Skeletal muscle tissue (tissue), 4 donors: ENCODE results near the gene EMP3. TPM values are rescaled to one million over a fixed set of nuclear protein-coding genes. Genes with fewer than 3 reads are reported as not detected.
"Not testable (repeated sequence)": the region's sequence is repeated elsewhere in the genome, so short reads cannot be mapped to it uniquely, and the experiment has no call there.

Experiments
- H3K27ac ChIP-seq: one replicate; pipeline ENCODE4 v1.7.0; 2013; ENCODE audit warnings: mild to moderate bottlenecking, low read depth, low read length, inconsistent platforms
- H3K27me3 ChIP-seq, 3 donors: one replicate each; pipeline ENCODE4 v1.7.0; 2013; ENCODE audit warnings: low read length in 3 of 3; ENCODE audit not compliant: control insufficient read depth in 3 of 3, insufficient read depth in 3 of 3
- H3K36me3 ChIP-seq, 3 donors: one replicate each; pipeline ENCODE4 v1.7.0; 2013; ENCODE audit warnings: low read length in 3 of 3; ENCODE audit not compliant: control insufficient read depth in 3 of 3, insufficient read depth in 3 of 3
- H3K4me1 ChIP-seq, 3 donors: one replicate each; pipeline ENCODE4 v1.7.0; 2013; ENCODE audit warnings: low read length in 3 of 3, mild to moderate bottlenecking in 3 of 3; ENCODE audit not compliant: control insufficient read depth in 3 of 3, insufficient read depth in 3 of 3
- H3K4me3 ChIP-seq, 3 donors: one replicate each; pipeline ENCODE4 v1.7.0; 2013; ENCODE audit warnings: low read length in 3 of 3
- H3K9ac ChIP-seq, 3 donors: one replicate each; pipeline ENCODE4 v1.7.0; 2013; ENCODE audit warnings: low read length in 3 of 3, mild to moderate bottlenecking in 3 of 3, moderate library complexity in 2 of 3, low read depth in 1 of 3
- H3K9me3 ChIP-seq, 3 donors: one replicate each; pipeline ENCODE4 v1.7.0; 2013; ENCODE audit warnings: low read length in 3 of 3; ENCODE audit not compliant: control insufficient read depth in 3 of 3
- total RNA-seq: library from RNA; depleted of rRNA; stranded (reverse); fragments of >200 nt; gene quantifications from one replicate; pipeline ENCODE4 v1.2.3, GENCODE V29; 2014
- donor health status: Osteomylitis.

Gene EMP3
- total RNA-seq, 1 donor from 2014 or later = 72.5 TPM

- H3K4me3 ChIP-seq = no peak overlapping the region
- H3K4me1 ChIP-seq = peaks cover 3 to 17% (median 9%) of the 10 kb centered on the region in 3 donors
- H3K36me3 ChIP-seq = no peaks in the 10 kb centered on the region
- H3K27ac ChIP-seq = no peak overlapping the region
- H3K9ac ChIP-seq = no peak overlapping the region
- no peaks in the 10 kb centered on the region for H3K9me3 ChIP-seq
- H3K27me3 ChIP-seq = no peaks in the 10 kb centered on the region
These were observed 14.0 kb upstream of the EMP3 start for GRCh38 chr19:48311384-48311783.

- Histone ChIP-seq H3K4me3 (no peak overlapping the region), H3K27ac (no peak overlapping the region), H3K9me3 (no peaks in the 10 kb centered on the region), H3K4me1 (peaks cover 6 to 9% (median 7%) of the 10 kb centered on the region in 3 donors), H3K36me3 (no peaks in the 10 kb centered on the region), H3K27me3 (no peaks in the 10 kb centered on the region), H3K9ac (no peak overlapping the region)
These were observed 9.6 kb upstream of the EMP3 start for GRCh38 chr19:48315712-48316111.

DNA sequence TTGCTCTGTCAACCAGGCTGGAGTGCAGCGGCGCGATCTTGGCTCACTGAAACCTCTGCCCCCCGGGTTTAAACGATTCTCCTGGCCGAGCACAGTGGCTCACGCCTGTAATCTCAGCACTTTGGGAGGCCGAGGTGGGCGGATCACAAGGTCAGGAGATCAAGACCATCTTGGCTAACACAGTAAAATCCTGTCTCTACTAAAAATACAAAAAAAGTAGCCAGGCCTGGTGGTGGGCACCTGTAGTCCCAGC, 7.7 kb upstream of the EMP3 start:
- not testable (repeated sequence) for H3K4me3 ChIP-seq, H3K9me3 ChIP-seq, H3K36me3 ChIP-seq, H3K27ac ChIP-seq, H3K27me3 ChIP-seq, H3K9ac ChIP-seq
- peaks cover 14 to 21% (median 20%) of the 10 kb centered on the region in 3 donors for H3K4me1 ChIP-seq

- no peak overlapping the region for H3K27ac ChIP-seq
These were observed 6.9 kb upstream of the EMP3 start for GRCh38 chr19:48318286-48318987.

DNA sequence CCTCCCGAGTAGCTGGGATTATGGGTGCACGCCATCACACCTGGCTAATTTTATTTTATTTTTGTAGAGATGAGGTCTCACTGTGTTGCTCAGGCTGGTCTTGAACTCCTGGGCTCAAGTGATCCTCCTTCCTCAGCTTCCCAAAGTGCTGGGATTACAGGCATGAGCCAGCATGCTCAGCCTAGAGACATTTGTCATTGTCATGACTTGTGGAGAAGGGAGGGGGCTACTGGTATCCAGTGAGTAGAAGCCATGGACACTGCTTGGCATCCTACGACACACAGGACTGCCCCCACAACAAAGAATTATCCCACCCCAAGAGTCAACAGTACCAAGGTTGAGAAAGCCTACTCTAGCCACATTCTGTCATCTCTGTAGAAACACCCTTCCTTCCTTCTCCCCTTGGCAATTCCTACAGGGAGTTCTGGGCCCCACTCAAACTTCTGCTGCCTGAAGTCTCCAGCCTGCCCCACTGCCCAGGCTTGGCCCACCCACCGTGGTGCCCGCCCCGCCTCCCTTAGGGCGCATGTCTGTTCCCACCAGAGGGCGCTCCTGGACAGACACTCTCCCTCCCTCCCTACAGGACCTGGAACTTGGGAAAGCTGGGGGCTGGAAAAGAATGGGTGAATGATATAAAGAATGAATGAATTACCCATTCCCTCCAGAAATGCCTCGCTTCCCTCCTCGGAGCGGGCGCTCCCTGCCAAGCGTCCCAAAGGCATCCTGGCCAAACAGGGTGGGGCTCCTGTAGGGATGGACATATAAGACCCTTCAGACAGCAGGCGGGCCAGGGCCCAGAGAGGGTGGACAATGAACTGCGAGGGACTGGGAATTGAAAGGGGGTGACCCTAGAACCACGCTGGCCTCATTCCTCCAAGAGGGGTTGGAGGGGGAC, 5.5 kb upstream of the EMP3 start:
- Histone ChIP-seq H3K4me1 (peaks cover 15 to 20% (median 18%) of the 10 kb centered on the region in 3 donors), H3K9me3 (no peaks in the 10 kb centered on the region), H3K9ac (no peak overlapping the region), H3K27me3 (no peaks in the 10 kb centered on the region), H3K4me3 (no peak overlapping the region), H3K27ac (peak overlapping the region; percentile 19), H3K36me3 (no peaks in the 10 kb centered on the region)

More at GRCh38 chr19:48318286-48318987, 6.9 kb upstream of the EMP3 start:
- Histone ChIP-seq H3K9me3 (no peaks in the 10 kb centered on the region), H3K4me1 (peaks cover 15 to 21% (median 20%) of the 10 kb centered on the region in 3 donors), H3K36me3 (no peaks in the 10 kb centered on the region), H3K27me3 (no peaks in the 10 kb centered on the region), H3K4me3 (no peak overlapping the region), H3K9ac (no peak overlapping the region)

GRCh38 chr19:48321372-48321621, 4.1 kb upstream of the EMP3 start:
- no peaks in the 10 kb centered on the region for H3K9me3 ChIP-seq

DNA sequence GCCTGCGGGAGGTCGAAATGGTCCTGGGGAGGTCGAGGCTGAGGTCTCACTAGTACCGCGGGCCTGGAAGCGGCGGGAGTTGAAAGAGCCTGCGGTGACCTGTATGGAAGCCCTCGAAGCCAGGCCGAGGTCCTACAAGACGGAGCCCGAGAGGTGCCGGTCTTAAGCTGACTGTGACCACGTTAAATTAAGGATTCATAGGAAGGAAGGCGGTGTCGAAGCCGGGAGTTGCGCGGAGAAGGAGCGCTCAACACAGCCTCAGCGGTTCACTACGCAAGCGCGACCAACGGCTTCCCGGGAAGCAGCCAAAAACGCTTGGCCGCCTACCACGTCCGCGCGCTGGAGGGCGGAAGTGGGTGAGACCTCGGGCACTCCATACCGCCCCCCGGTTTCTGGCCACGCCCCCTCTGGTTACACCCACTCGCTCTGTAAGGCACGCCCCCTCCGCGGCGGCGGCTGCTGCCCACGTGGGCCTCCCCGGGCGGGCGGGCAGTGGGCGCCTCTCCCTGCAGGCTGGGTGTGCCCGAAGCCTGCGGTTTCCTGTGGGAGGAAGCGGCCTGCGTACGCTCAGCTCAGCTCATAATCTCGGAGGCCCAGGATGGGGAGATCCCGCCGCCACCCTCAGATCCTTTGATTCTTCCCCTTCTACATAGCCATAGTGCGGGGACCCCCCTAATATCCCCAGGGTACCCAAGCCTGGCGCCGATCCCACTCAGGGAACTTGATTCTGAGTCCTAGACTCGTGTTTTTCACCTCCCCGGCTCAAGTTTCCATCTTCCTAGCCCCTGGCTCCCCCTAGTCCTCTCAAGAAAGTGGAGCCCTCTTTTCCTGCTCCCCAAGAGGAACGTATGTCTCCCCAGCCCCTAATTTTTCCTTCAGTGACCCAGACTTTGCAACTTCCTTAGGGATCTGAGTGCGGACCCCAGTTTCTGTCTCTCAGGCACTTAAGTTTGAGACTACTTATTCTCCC, 3.4 kb upstream of the EMP3 start:
- H3K36me3 ChIP-seq = no peaks in the 10 kb centered on the region
- H3K4me3 ChIP-seq = peak overlapping the region; percentile 75 to 89 (median 76)
- no peaks in the 10 kb centered on the region for H3K27me3 ChIP-seq
- H3K9ac ChIP-seq = peak overlapping the region; percentile 91 to 92 (median 91)
- peaks cover 15 to 31% (median 20%) of the 10 kb centered on the region in 3 donors for H3K4me1 ChIP-seq
- H3K9me3 ChIP-seq = no peaks in the 10 kb centered on the region
- peak overlapping the region; percentile 94 for H3K27ac ChIP-seq

More at GRCh38 chr19:48321372-48321621, 4.1 kb upstream of the EMP3 start:
- Histone ChIP-seq H3K4me1 (peaks cover 15 to 28% (median 20%) of the 10 kb centered on the region in 3 donors), H3K9ac (peak overlapping the region; percentile 91 to 92 (median 91)), H3K27ac (peak overlapping the region; percentile 94), H3K4me3 (peak overlapping the region; percentile 75 to 89 (median 76)), H3K27me3 (no peaks in the 10 kb centered on the region), H3K36me3 (no peaks in the 10 kb centered on the region)

GRCh38 chr19:48329167-48329891, 4.0 kb downstream of the EMP3 start:
- Histone ChIP-seq H3K4me3 (peak overlapping the region in 1 of 3 donors; percentile 63), H3K27ac (no peak overlapping the region)

DNA sequence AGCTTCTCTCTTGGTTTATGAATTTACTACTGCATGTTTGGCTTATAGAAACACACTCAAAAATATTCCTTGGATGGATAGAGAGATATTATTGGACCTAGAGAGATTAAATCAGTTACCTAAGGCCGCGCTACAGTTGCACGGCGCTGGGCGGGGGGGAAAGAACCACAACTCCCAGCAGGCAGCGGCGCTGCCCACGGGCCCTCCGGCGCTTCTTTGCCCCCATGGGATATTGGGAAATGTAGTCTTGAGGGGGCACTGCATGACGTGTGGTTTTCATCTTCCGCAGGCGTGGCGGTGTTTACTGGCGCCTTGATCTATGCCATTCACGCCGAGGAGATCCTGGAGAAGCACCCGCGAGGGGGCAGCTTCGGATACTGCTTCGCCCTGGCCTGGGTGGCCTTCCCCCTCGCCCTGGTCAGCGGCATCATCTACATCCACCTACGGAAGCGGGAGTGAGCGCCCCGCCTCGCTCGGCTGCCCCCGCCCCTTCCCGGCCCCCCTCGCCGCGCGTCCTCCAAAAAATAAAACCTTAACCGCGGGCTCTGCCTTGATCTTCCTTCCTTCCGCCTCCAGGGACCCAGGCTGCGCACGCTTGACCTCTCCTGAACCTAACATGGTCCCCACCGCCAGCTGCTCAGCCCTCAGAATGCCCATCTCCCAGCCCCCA, 4.8 kb downstream of the EMP3 start:
- H3K4me1 ChIP-seq = peaks cover 24 to 32% (median 27%) of the 10 kb centered on the region in 3 donors
- peaks cover 0 to 8% (median 4%) of the 10 kb centered on the region in 3 donors for H3K36me3 ChIP-seq
- peak overlapping the region; percentile 84 for H3K27ac ChIP-seq
- peak overlapping the region; percentile 56 to 63 (median 63) for H3K4me3 ChIP-seq
- no peaks in the 10 kb centered on the region for H3K9me3 ChIP-seq
- H3K27me3 ChIP-seq = no peaks in the 10 kb centered on the region
- H3K9ac ChIP-seq = peak overlapping the region; percentile 61 to 77 (median 72)

More at GRCh38 chr19:48329167-48329891, 4.0 kb downstream of the EMP3 start:
- Histone ChIP-seq H3K9ac (no peak overlapping the region), H3K36me3 (peaks cover 0 to 8% (median 4%) of the 10 kb centered on the region in 3 donors), H3K4me1 (peaks cover 24 to 32% (median 27%) of the 10 kb centered on the region in 3 donors), H3K27me3 (no peaks in the 10 kb centered on the region), H3K9me3 (no peaks in the 10 kb centered on the region)
